IMR-90 (cell line): Measurements from ENCODE around the gene FLT1. TPM values are rescaled to one million over a fixed set of nuclear protein-coding genes. Genes with fewer than 3 reads are reported as not detected.

Source experiments
- ATAC-seq: fragments of 200-7000 bp; cut with Tn5 transposase; 2 replicates; pipeline ENCODE4 v1.9.1; 2020; ENCODE audit warnings: low read depth, mild to moderate bottlenecking, moderate library complexity
- BruUV-seq: library from RNA; stranded (reverse); fragments of 400-500 nt; replicated peaks from 2 replicates; lab custom pipeline; 2021; lab: Mats Ljungman, UMichigan
- CTCF ChIA-PET: fragments of 300-600 bp; formaldehyde crosslinking; extraction: SDS; loops from one replicate; lab custom pipeline; 2021; ENCODE audit warnings: antibody characterized with exemption; lab: Yijun Ruan, JAX
- POLR2A ChIA-PET: fragments of 300-600 bp; sonication (Branson Sonifier 250); formaldehyde crosslinking; loops from one replicate; lab custom pipeline; 2022; ENCODE audit warnings: antibody characterized with exemption; ENCODE audit not compliant: unreplicated experiment; lab: Charles Lee
- DNase-seq: peaks from one replicate; pipeline ENCODE4 v3.0.0; 2013
- H2AFZ ChIP-seq: replicated peaks from 2 replicates; pipeline ENCODE3; 2013; ENCODE audit warnings: low read length, mild to moderate bottlenecking; ENCODE audit not compliant: poor library complexity
- H2AK5ac ChIP-seq: 2 replicates; pipeline ENCODE4 v1.6.1; 2013; ENCODE audit warnings: low read depth, low read length, inconsistent platforms
- H2AK9ac ChIP-seq: replicated peaks from 2 replicates; pipeline ENCODE3; 2013; ENCODE audit warnings: mild to moderate bottlenecking, low read depth, low read length, moderate library complexity; ENCODE audit not compliant: poor library complexity
- H2BK120ac ChIP-seq: 2 replicates; pipeline ENCODE4 v1.6.1; 2013; ENCODE audit warnings: low read depth, low read length, inconsistent platforms
- H2BK15ac ChIP-seq: 3 replicates; pipeline ENCODE4 v1.6.1; 2013; ENCODE audit warnings: low read depth, low read length, inconsistent platforms
- H2BK20ac ChIP-seq: 2 replicates; pipeline ENCODE4 v1.6.1; 2013; ENCODE audit warnings: low read depth, mild to moderate bottlenecking, inconsistent platforms, low read length, moderate library complexity
- H2BK5ac ChIP-seq: 2 replicates; pipeline ENCODE4 v1.6.1; 2013; ENCODE audit warnings: mild to moderate bottlenecking, low read depth, low read length, inconsistent platforms; ENCODE audit not compliant: poor library complexity, severe bottlenecking
- H3K14ac ChIP-seq: replicated peaks from 2 replicates; pipeline ENCODE4 v1.6.1; 2013; ENCODE audit warnings: low read depth, low read length, inconsistent platforms
- H3K18ac ChIP-seq: 2 replicates; pipeline ENCODE4 v1.6.1; 2013; ENCODE audit warnings: low read depth, low read length, control low read depth
- H3K23ac ChIP-seq: 2 replicates; pipeline ENCODE4 v1.6.1; 2013; ENCODE audit warnings: low read depth, low read length, inconsistent platforms
- H3K27ac ChIP-seq: 2 replicates; pipeline ENCODE4 v1.5.1; 2013; ENCODE audit warnings: mild to moderate bottlenecking, control low read depth, low read length; ENCODE audit not compliant: insufficient read depth
- H3K27me3 ChIP-seq: 2 replicates; pipeline ENCODE4 v1.6.1; 2013; ENCODE audit warnings: low read length; ENCODE audit not compliant: control insufficient read depth, insufficient read depth
- H3K36me3 ChIP-seq: 2 replicates; pipeline ENCODE4 v1.6.1; 2013; ENCODE audit warnings: low read length, mixed read lengths; ENCODE audit not compliant: control insufficient read depth, insufficient read depth
- H3K4ac ChIP-seq: 2 replicates; pipeline ENCODE4 v1.6.1; 2013; ENCODE audit warnings: low read depth, low read length, inconsistent platforms
- H3K4me1 ChIP-seq: 2 replicates; pipeline ENCODE4 v1.6.1; 2013; ENCODE audit warnings: low read length, mixed read lengths; ENCODE audit not compliant: control insufficient read depth, insufficient read depth
- H3K4me2 ChIP-seq: 2 replicates; pipeline ENCODE4 v1.6.1; 2013; ENCODE audit warnings: low read depth, mild to moderate bottlenecking, control low read depth, low read length, moderate library complexity
- H3K4me3 ChIP-seq: 2 replicates; pipeline ENCODE4 v1.5.1; 2013; ENCODE audit warnings: low read depth, mild to moderate bottlenecking, control low read depth, low read length, moderate library complexity; ENCODE audit not compliant: insufficient read depth
- H3K56ac ChIP-seq: 2 replicates; pipeline ENCODE4 v1.6.1; 2013; ENCODE audit warnings: low read length, inconsistent platforms; ENCODE audit not compliant: insufficient read depth; ENCODE audit errors: extremely low read depth
- H3K79me1 ChIP-seq, 2 experiments: 2 replicates each; pipeline ENCODE4 v1.6.1; 2013; ENCODE audit warnings: low read length in 2 of 2, inconsistent platforms in 1 of 2, low read depth in 1 of 2
- H3K9ac ChIP-seq: 2 replicates; pipeline ENCODE4 v1.6.1; 2013; ENCODE audit warnings: low read depth, low read length, control low read depth
- H3K9me1 ChIP-seq: 2 replicates; pipeline ENCODE4 v1.6.1; 2013; ENCODE audit warnings: low read length, inconsistent platforms; ENCODE audit not compliant: insufficient read depth
- H3K9me3 ChIP-seq: 2 replicates; pipeline ENCODE4 v1.6.1; 2013; ENCODE audit warnings: low read length; ENCODE audit not compliant: control insufficient read depth, insufficient read depth
- H4K20me1 ChIP-seq: 2 replicates; pipeline ENCODE4 v1.6.1; 2013; ENCODE audit warnings: low read length, inconsistent platforms; ENCODE audit not compliant: insufficient read depth
- H4K5ac ChIP-seq: 2 replicates; pipeline ENCODE4 v1.6.1; 2013; ENCODE audit warnings: mild to moderate bottlenecking, low read depth, low read length, control low read depth
- H4K8ac ChIP-seq, 2 experiments: 2 replicates each; pipeline ENCODE4 v1.6.1; 2013; ENCODE audit warnings: low read depth in 2 of 2, low read length in 2 of 2, control low read depth in 1 of 2, inconsistent platforms in 1 of 2
- H4K91ac ChIP-seq: 2 replicates; pipeline ENCODE4 v1.6.1; 2013; ENCODE audit warnings: low read depth, low read length, inconsistent platforms; ENCODE audit not compliant: insufficient read depth
- MAFK ChIP-seq: IDR thresholded peaks from 2 replicates; pipeline ENCODE4 v1.6.1; 2012; ENCODE audit warnings: low read depth, low read length, improper control_type of control experiment
- MAZ ChIP-seq: IDR thresholded peaks from 2 replicates; pipeline ENCODE4 v1.6.1; 2012; ENCODE audit warnings: low read depth, mild to moderate bottlenecking, low read length, improper control_type of control experiment, moderate library complexity, borderline replicate concordance
- RFX5 ChIP-seq: IDR thresholded peaks from 2 replicates; pipeline ENCODE4 v1.8.0; 2012; ENCODE audit warnings: low read depth, mild to moderate bottlenecking, low read length, moderate library complexity
- dilution Hi-C: fragments of 300-500 bp; cut with HindIII; formaldehyde crosslinking; loops from one replicate; pipeline ENCODE4 v1.14.3; 2018; ENCODE audit warnings: low sequenced_read_pairs; ENCODE audit not compliant: unreplicated experiment
- in situ Hi-C: fragments of 300-500 bp; cut with MboI; formaldehyde crosslinking; loops from 3 replicates; pipeline ENCODE4 v1.14.3; 2019; ENCODE audit warnings: low sequenced_read_pairs, inconsistent platforms, mixed read lengths
- intact Hi-C: fragments of 100-400 bp; cut with micrococcal nuclease; formaldehyde crosslinking; loops from 2 replicates; pipeline ENCODE4 v1.10.0; 2022
- polyA plus RNA-seq, 3 experiments: library from polyadenylated mRNA; depleted of rRNA; stranded (reverse); fragments of >200 nt; gene quantifications; 2 replicates each; pipeline ENCODE4 v1.2.3, GENCODE V29; 2012; ENCODE audit warnings: low replicate concordance in 1 of 3
- total RNA-seq: library from RNA; depleted of rRNA; stranded (reverse); fragments of >200 nt; gene quantifications from 2 replicates; pipeline ENCODE4 v1.2.3, GENCODE V29; 2012

The FLT1 gene
- total and polyA plus RNA-seq, 2 of the 4 experiments (the other 2 are of a cell fraction): 4.5 to 10.4 TPM

DNA sequence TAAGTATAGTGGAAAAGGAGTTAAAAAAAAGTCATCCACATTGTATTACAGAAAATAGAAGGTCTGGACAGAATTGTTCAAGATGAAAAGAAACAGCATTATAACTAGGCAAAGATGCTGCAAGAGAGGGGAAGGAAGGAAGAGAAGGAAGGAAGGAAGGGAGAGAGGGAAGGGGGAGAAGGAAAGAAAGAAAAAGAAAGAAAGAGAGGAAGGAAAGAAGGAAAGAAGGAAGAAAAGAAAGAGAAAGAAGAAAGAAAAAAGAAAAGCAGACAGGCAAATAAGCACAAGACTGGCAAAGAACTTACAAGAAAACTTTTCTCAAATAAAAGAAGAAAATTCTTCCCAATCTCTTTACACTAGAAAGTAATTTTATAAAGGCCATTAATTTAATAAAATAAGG, 15.1 kb upstream of the FLT1 start:
- Histone ChIP-seq H4K5ac (no peak overlapping the region), H3K4me2 (no peak overlapping the region), H3K14ac (no peak overlapping the region), H4K20me1 (no peaks in the 10 kb centered on the region), H4K8ac (no peak overlapping the region), H2BK15ac (no peak overlapping the region), H3K27me3 (peaks cover 1% of the 10 kb centered on the region; the same call in 1 of the 2 replicates), H3K36me3 (no peaks in the 10 kb centered on the region), H3K4ac (no peak overlapping the region), H3K4me3 (no peak overlapping the region), H2AK5ac (no peak overlapping the region), H3K56ac (no peak overlapping the region), H3K9me1 (no peaks in the 10 kb centered on the region), H3K18ac (no peak overlapping the region), H2BK20ac (no peak overlapping the region), H2BK5ac (no peak overlapping the region), H3K23ac (no peak overlapping the region), H3K79me1 (no peaks in the 10 kb centered on the region), H3K9ac (no peak overlapping the region), H3K4me1 (no peaks in the 10 kb centered on the region), H2BK120ac (no peak overlapping the region), H2AFZ (no peak overlapping the region), H3K9me3 (no peaks in the 10 kb centered on the region), H2AK9ac (no peak overlapping the region), H3K27ac (no peak overlapping the region), H4K91ac (no peak overlapping the region)
- TF ChIP-seq RFX5 (no peak), MAZ (no peak), MAFK (no peak)
- dilution Hi-C loops (no loop called here), intact Hi-C loops (no loop called here), in situ Hi-C loops (no loop called here)
- no peak for ATAC-seq
- ChIA-PET CTCF (no interaction called here), POLR2A (no interaction called here)
- no TSS peak for BruUV-seq
- no peak for DNase-seq
